Omental fat pad (tissue), 4 donors: ENCODE results near the gene PRKCA. TPM values are rescaled to one million over a fixed set of nuclear protein-coding genes. Genes with fewer than 3 reads are reported as not detected.

Experiments used
- ATAC-seq: fragments of 150-250 bp; one replicate; pipeline ENCODE4 v1.9.1; 2016; ENCODE audit warnings: mild to moderate bottlenecking, moderate library complexity; ENCODE audit not compliant: low FRiP score
- DNase-seq: peaks from one replicate; pipeline ENCODE4 v3.0.0-alpha.2; 2019; ENCODE audit warnings: low spot score
- total RNA-seq, 4 donors: library from RNA; depleted of rRNA; stranded (reverse); fragments of >200 nt; gene quantifications; one replicate each; pipeline ENCODE4 v1.1.0, GENCODE V29; 2016
- TF ChIP-seq, protein P1 (sequence below), 3 donors: fragments of 450-650 bp; IDR thresholded peaks; one replicate each; pipeline ENCODE4 v1.5.1; 2016 to 2017; ENCODE audit warnings: antibody characterized with exemption in 3 of 3, mild to moderate bottlenecking in 3 of 3, moderate library complexity in 2 of 3

The PRKCA gene
- total RNA-seq, 4 donors from 2014 or later = 6.7 to 14.3 (median 10.3) TPM

GRCh38 chr17:66301367-66301863 is 998 bp upstream of the PRKCA start:
- ATAC-seq = no peak
- TF ChIP-seq, protein P1, sequence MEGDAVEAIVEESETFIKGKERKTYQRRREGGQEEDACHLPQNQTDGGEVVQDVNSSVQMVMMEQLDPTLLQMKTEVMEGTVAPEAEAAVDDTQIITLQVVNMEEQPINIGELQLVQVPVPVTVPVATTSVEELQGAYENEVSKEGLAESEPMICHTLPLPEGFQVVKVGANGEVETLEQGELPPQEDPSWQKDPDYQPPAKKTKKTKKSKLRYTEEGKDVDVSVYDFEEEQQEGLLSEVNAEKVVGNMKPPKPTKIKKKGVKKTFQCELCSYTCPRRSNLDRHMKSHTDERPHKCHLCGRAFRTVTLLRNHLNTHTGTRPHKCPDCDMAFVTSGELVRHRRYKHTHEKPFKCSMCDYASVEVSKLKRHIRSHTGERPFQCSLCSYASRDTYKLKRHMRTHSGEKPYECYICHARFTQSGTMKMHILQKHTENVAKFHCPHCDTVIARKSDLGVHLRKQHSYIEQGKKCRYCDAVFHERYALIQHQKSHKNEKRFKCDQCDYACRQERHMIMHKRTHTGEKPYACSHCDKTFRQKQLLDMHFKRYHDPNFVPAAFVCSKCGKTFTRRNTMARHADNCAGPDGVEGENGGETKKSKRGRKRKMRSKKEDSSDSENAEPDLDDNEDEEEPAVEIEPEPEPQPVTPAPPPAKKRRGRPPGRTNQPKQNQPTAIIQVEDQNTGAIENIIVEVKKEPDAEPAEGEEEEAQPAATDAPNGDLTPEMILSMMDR (IDR thresholded peaks at IDR 0.05) = no peak
- no peak for DNase-seq

- ATAC-seq = peak; percentile 52
- no peak for DNase-seq
- TF ChIP-seq, protein P1 (IDR thresholded peaks at IDR 0.05) = no peak
Observed at GRCh38 chr17:66302761-66303626, 581 bp downstream of the PRKCA start.

- no peak for ATAC-seq
- no peak for DNase-seq
- TF ChIP-seq, protein P1 (IDR thresholded peaks at IDR 0.05) = no peak
Observed at GRCh38 chr17:66304304-66305174, 2.1 kb downstream of the PRKCA start.

DNA sequence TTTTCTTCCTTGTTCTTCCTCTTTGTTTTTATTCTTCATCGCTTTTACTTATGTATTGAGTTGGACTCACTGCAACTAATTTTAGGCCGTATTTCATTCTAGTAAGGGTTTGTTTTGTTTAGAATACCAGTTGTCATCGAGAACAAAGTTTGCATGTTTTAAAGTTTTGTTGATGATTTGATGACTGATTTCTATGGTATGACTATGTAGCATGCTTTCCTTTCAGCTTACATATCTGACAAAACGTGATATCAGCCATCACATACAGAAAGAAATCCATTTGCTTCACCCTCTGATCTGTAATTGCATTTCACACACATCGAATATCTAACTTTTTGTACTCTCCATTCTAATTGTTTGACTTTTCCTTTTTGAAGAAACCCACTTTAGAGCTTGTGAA is 4.0 kb downstream of the PRKCA start:
- DNase-seq = no peak
- TF ChIP-seq, protein P1 (IDR thresholded peaks at IDR 0.05) = no peak
- no peak for ATAC-seq

- ATAC-seq = no peak
- TF ChIP-seq, protein P1 (IDR thresholded peaks at IDR 0.05) = no peak
- no peak for DNase-seq
Observed at GRCh38 chr17:66307257-66307656, 4.8 kb downstream of the PRKCA start.

- ATAC-seq (no peak), DNase-seq (no peak)
- TF ChIP-seq, protein P1 (IDR thresholded peaks at IDR 0.05) = no peak
Observed at GRCh38 chr17:66308856-66309255, 6.4 kb downstream of the PRKCA start.
